NCI-H524 treated with DMSO at 0.1 percent for 48 hours (cell line): ENCODE measurements around the gene C17orf100.
"Not testable (repeated sequence)": the region's sequence is repeated elsewhere in the genome, so short reads cannot be mapped to it uniquely, and the experiment has no call there.

Experiments
- DNase-seq: peaks from one replicate; lab custom pipeline; 2025; lab: John Stamatoyannopoulos, UW

The C17orf100 gene

DNA sequence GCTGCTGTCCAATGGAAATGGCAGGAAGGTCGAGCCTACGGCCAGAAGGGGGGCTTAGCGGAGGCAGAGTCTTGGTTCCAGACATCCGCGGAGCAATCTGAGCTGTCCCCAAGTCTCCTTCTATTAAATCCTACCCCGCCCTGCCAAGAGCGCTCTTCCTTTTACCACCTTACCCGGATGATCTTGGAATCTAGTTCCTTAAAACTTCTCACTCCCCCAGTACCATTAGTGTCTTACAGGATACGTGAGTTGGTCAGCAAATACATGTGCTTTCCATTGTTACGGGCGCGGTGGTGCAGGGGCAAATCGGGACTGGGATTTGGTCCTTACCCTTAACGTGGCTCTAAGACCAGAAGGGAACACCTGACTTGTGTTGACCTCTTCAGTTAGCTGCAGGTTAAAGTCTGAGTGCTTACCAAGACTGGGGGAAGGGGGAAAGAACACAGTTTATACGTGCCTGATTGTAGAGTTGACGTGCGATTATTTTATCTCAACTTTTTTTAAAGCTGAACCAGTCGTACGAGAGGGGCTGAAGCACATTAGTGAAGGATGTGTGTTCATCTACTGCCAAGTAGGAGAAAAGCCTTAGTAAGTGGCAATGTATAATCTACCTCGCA lies 10.2 kb upstream of the C17orf100 start:
- peak; percentile 36 for DNase-seq

DNA sequence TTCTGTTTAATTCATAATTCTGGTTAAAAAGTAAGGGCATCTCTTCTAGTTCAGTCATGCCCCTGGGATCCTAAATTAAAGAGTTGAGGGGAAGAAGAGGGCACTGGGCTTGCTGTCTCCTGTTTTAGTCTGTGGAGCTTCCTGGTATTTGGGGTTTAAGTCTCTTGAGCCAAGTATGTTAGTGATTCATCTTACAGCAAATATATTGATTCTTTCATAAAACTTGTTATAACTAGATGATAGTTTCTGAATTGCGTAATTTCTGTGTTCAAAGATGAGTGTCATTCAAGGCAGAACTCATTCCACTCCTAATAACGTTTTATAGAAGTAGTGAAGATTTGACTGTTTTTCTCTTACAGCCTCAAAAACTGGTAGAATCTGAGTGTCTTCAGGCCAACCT lies 9.0 kb upstream of the C17orf100 start:
- DNase-seq = no peak

- no peak for DNase-seq
Measured at GRCh38 chr17:6643451-6644125, 8.0 kb upstream of the C17orf100 start.

GRCh38 chr17:6648181-6648580 lies 3.4 kb upstream of the C17orf100 start:
- DNase-seq = no peak

GRCh38 chr17:6651919-6652452 lies 424 bp downstream of the C17orf100 start:
- DNase-seq = no peak

DNA sequence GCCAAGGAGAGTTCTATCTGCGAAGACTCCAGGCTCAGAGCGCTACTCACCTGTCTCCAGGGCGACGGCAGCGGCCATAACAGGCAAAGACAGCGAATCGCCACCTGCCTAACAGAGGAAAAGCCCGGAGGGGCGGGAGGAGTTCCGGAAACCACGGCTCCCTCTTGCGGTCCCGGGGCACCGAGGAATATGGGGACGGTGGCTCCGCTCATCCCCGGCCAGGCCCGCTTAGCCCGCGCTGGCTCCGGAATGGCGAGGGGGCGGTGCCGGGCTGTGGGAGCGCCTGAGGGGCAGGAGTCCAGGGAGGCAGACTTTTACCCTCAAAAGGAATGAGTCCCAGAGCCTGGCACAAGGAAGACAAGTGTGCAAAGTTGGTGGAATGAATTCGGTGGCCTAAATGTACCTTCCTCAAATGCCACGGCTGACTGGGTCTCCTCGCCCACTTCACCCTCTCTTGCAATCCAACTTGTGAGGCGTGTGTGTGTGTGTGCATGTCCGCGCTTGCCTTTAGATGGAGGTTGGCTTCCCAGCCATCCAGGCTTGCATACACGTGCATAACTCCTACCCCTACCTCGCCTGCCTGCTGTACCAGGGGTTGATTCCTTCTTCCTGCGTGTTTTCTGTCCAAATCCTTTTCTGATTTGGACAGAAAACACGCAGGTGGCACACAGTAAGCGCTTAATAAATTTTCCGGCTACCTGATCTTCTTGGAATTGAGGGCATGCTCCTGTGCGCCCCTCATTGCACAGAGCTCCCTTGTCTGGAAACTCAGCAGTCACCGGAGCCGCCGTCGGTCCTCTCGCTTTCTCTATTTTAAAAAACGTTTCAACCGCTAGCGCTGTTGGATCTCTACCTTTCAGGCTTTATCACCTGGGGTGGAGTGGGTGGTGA lies 3.5 kb downstream of the C17orf100 start:
- no peak for DNase-seq

- not testable (repeated sequence) for DNase-seq
Measured at GRCh38 chr17:6655732-6656361, 4.3 kb downstream of the C17orf100 start.

DNA sequence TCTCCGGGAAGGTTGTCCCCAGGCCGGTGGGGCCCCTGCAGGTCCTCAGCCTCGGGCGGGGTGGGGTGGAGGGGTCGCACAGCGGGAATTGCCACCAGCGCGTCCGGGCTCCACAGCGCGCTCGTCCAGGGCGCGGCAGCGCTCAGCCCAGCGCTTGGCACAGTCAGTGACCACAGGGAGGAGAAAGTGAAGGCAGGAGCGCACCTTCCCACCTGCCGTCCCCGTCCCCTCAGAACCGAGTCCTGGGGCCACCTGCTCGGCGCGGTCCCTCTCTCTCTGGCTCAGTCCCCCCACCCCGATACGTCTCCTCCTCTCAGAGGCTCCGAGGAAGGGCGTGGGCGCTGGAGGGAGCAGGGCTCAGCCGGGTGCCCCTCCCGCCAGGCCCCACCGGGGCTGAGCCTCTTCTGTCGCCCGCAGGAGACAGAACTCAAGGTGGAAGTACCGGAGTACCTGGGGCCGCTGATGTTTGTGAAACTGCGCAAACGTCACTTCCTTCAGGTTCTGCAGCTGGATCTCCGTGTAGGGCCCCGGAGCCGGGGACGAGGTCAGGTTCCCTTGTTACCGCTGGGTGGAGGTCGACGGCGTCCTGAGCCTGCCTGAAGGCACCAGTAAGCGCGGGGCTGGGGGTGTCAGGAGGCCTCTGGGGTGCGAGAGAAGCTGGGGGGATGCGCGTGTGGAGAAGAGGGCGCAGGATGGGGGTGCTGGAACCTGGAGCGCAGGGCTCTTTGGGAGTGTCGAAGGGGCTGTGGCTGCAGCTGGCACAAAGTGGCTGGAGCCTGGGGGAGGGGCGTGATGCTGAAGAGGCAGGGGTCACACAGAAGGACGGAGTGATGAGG lies 5.5 kb downstream of the C17orf100 start:
- not testable (repeated sequence) for DNase-seq

GRCh38 chr17:6657633-6658287 lies 6.2 kb downstream of the C17orf100 start:
- no peak for DNase-seq

DNA sequence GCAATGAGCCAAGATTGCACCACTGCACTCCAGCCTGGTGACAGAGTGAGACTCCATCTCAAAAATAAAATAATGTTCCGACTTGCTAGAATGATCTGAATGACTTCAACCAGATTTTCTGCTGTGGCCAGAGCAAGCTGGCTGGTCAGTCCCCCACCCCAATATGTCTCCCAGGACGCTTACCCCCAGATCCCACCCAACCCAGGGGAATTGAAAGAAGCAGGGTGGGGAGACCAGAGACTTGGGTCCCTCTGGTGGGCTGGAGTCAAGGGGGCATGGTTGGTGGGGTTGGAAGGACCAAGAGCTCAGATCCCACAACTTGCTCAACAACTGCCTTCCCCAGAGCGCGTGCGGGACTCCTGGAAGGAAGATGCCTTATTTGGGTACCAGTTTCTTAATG lies 6.8 kb downstream of the C17orf100 start:
- DNase-seq = not testable (repeated sequence)

- no peak for DNase-seq
Measured at GRCh38 chr17:6660101-6660500, 8.5 kb downstream of the C17orf100 start.

GRCh38 chr17:6660805-6661463 lies 9.4 kb downstream of the C17orf100 start:
- no peak for DNase-seq

- DNase-seq = no peak
Measured at GRCh38 chr17:6661464-6661848, 9.9 kb downstream of the C17orf100 start.

GRCh38 chr17:6663200-6663599 lies 11.6 kb downstream of the C17orf100 start:
- not testable (repeated sequence) for DNase-seq

GRCh38 chr17:6666077-6666521 lies 14.5 kb downstream of the C17orf100 start:
- no peak for DNase-seq

DNA sequence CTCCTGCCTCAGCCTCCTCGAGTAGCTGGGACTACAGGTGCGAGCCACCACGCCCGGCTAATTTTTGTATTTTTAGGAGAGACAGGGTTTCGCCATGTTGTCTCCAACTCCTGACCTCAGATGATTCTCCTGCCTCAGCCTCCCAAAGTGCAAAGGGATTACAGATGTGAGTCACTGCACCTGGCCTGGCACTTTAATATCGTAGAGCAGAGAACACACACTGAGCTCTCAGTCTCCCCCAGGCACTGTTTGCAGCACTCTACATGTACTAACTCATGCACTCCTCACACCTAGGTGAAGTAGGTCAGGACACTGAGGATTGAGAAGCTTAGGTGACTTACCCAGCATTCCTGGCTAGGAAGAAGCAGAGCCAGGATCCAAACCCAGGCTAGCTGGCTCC lies 15.0 kb downstream of the C17orf100 start:
- DNase-seq = no peak

DNA sequence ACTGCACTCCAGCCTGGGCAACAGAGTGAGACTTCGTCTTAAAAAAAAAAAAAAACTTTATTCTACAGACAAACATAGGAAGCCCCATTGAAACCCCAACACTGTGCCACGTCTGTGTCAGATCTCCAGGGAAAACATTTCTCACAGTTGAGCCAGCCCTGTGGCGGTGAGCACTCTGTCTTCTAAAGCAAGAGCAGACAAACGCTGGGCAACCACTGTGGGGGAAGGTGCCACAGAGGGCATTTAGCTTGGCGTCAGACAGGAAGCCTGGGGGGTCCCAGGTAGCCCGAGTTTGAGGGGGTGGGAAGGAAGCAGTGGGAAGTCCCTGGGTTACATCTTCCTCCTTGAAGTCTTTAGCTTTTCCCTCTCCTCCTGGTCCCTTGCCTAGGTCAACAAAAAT lies 16.0 kb downstream of the C17orf100 start:
- no peak for DNase-seq

DNA sequence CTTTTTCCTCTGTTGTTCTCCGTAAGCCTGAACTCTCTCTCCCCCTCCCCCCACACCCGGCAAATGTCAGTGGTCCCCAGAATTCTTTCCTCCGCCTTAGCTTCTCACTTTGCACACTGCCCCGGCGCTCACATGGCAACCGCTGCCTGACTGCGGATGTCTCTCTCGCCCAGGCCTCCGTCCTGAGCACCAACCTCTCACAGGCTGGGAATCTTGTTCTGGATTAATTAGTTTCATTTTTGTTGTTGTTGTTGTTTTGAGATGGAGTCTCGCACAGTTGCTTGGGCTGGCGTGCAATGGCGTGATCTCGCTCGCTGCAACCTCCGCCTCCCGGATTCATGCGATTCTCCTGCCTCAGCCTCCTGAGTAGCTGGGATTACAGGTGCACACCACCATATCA lies 16.7 kb downstream of the C17orf100 start:
- DNase-seq = no peak

GRCh38 chr17:6668727-6669425 lies 17.3 kb downstream of the C17orf100 start:
- no peak for DNase-seq
